OCI-LY7 (cell line): ENCODE measurements around the gene SERPINB13. TPM values are rescaled to one million over a fixed set of nuclear protein-coding genes. Genes with fewer than 3 reads are reported as not detected.

ENCODE experiments used
- BruUV-seq: library from RNA; stranded (reverse); fragments of 400-500 nt; replicated peaks from 2 replicates; lab custom pipeline; 2021; lab: Mats Ljungman, UMichigan
- CTCF ChIA-PET: fragments of 300-600 bp; sonication (Branson Sonifier 250); formaldehyde crosslinking; loops from one replicate; lab custom pipeline; 2022; ENCODE audit warnings: antibody characterized with exemption; ENCODE audit not compliant: unreplicated experiment; lab: Charles Lee
- POLR2A ChIA-PET: fragments of 300-600 bp; sonication (Branson Sonifier 250); formaldehyde crosslinking; loops from one replicate; lab custom pipeline; 2022; ENCODE audit warnings: antibody characterized with exemption; lab: Charles Lee
- DNase-seq: peaks from one replicate; pipeline ENCODE4 v3.0.0-alpha.2; 2015; ENCODE audit warnings: low spot score
- H2AFZ ChIP-seq: fragments of 200-600 bp; sonication (generic), shearing (Covaris generic); 2 replicates; pipeline ENCODE4 v1.6.1; 2014; ENCODE audit warnings: mild to moderate bottlenecking, antibody characterized with exemption, low read length, moderate library complexity
- H3K27ac ChIP-seq: fragments of 200-600 bp; sonication (generic); 2 replicates; pipeline ENCODE4 v1.5.1; 2014; ENCODE audit warnings: mixed run types, low read depth, mild to moderate bottlenecking, moderate library complexity, low read length, inconsistent platforms; ENCODE audit not compliant: poor library complexity, severe bottlenecking
- H3K36me3 ChIP-seq: fragments of 200-600 bp; sonication (generic); 2 replicates; pipeline ENCODE4 v1.6.1; 2014; ENCODE audit warnings: mild to moderate bottlenecking, antibody characterized with exemption, low read length, moderate library complexity, mixed read lengths; ENCODE audit not compliant: insufficient read depth
- H3K4me1 ChIP-seq: fragments of 200-600 bp; sonication (generic); 2 replicates; pipeline ENCODE4 v1.5.1; 2014; ENCODE audit warnings: mild to moderate bottlenecking, low read length; ENCODE audit not compliant: insufficient read depth, poor library complexity, severe bottlenecking
- H3K4me2 ChIP-seq: fragments of 200-600 bp; sonication (generic); 2 replicates; pipeline ENCODE4 v1.6.1; 2014; ENCODE audit warnings: mild to moderate bottlenecking, low read length
- H3K4me3 ChIP-seq: fragments of 200-600 bp; sonication (generic); 2 replicates; pipeline ENCODE4 v1.5.1; 2014; ENCODE audit warnings: mild to moderate bottlenecking, low read depth, low read length; ENCODE audit not compliant: poor library complexity, severe bottlenecking
- H3K79me2 ChIP-seq: fragments of 200-600 bp; sonication (generic); 2 replicates; pipeline ENCODE4 v1.6.1; 2016; ENCODE audit warnings: low read depth, mild to moderate bottlenecking, low read length, moderate library complexity, mixed read lengths; ENCODE audit not compliant: insufficient read depth
- H3K9me2 ChIP-seq: fragments of 200-600 bp; sonication (generic); 2 replicates; pipeline ENCODE4 v1.6.1; 2016; ENCODE audit warnings: mild to moderate bottlenecking, low read length, mixed read lengths; ENCODE audit not compliant: insufficient read depth
- H3K9me3 ChIP-seq: fragments of 200-600 bp; sonication (generic); 2 replicates; pipeline ENCODE4 v1.6.1; 2014; ENCODE audit warnings: mild to moderate bottlenecking, mixed run types, low read length, mixed read lengths
- H4K20me1 ChIP-seq: fragments of 200-600 bp; sonication (generic); 2 replicates; pipeline ENCODE4 v1.6.1; 2014; ENCODE audit warnings: mild to moderate bottlenecking, antibody characterized with exemption, low read length, moderate library complexity, mixed read lengths; ENCODE audit not compliant: insufficient read depth
- CTCF ChIP-seq: fragments of 200-600 bp; sonication (generic); conservative IDR thresholded peaks from 2 replicates; pipeline ENCODE4 v1.5.1; 2014; ENCODE audit warnings: mild to moderate bottlenecking, antibody characterized with exemption, low read length, moderate library complexity, mixed read lengths
- EZH2phosphoT487 ChIP-seq: fragments of 200-600 bp; sonication (generic); IDR thresholded peaks from 2 replicates; pipeline ENCODE4 v1.6.1; 2018; ENCODE audit warnings: low read depth, borderline replicate concordance, mild to moderate bottlenecking, mixed run types, antibody characterized with exemption, low read length, moderate library complexity, mixed read lengths
- intact Hi-C: fragments of 100-400 bp; cut with micrococcal nuclease; formaldehyde crosslinking; loops from one replicate; pipeline ENCODE4 v1.10.0; 2022; ENCODE audit not compliant: unreplicated experiment
- total RNA-seq, 2 experiments: library from RNA; depleted of rRNA in 1 of 2; stranded (reverse); fragments of >200 nt in 1 of 2; shearing (Covaris generic) in 1 of 2; gene quantifications; 2 replicates each; pipeline ENCODE4 v1.2.3, GENCODE V29; 2014 to 2022

SERPINB13 gene
- total RNA-seq, 2 experiments from 2014 or later, result not detected

GRCh38 chr18:63559567-63560491 lies 27.3 kb upstream of the SERPINB13 start:
- BruUV-seq, result no TSS peak
- DNase-seq, result no peak
- POLR2A ChIA-PET, result no interaction called here
- intact Hi-C loops, result no loop called here
- Histone ChIP-seq H3K27ac (no peak overlapping the region), H3K4me2 (no peak overlapping the region), H3K4me1 (peaks cover 19% of the 10 kb centered on the region), H2AFZ (no peak overlapping the region), H3K36me3 (no peaks in the 10 kb centered on the region), H3K4me3 (no peak overlapping the region), H3K9me2 (no peaks in the 10 kb centered on the region), H3K9me3 (no peaks in the 10 kb centered on the region), H3K79me2 (no peaks in the 10 kb centered on the region), H4K20me1 (no peaks in the 10 kb centered on the region)
- TF ChIP-seq CTCF (no peak), EZH2phosphoT487 (no peak)
- CTCF ChIA-PET, result no interaction called here

- H3K4me2 ChIP-seq, result peak overlapping the region; percentile 64
- no peaks in the 10 kb centered on the region for H3K36me3 ChIP-seq
- intact Hi-C loops, result no loop called here
- no peaks in the 10 kb centered on the region for H3K79me2 ChIP-seq
- POLR2A ChIA-PET, result interaction anchor here (0.9 kb wide), 1 partner anchor 700 kb away, joined by 3 read pairs; no protein-coding TSS in a partner anchor
- H3K27ac ChIP-seq, result peak overlapping the region; percentile 43
- H2AFZ ChIP-seq, result peak overlapping the region; percentile 96; the same call in 1 of the 2 replicates
- DNase-seq, result peak; percentile 31
- peaks cover 19% of the 10 kb centered on the region for H3K4me1 ChIP-seq
- H3K9me2 ChIP-seq, result no peaks in the 10 kb centered on the region
- CTCF ChIA-PET, result no interaction called here
- no peaks in the 10 kb centered on the region for H4K20me1 ChIP-seq
- TF ChIP-seq EZH2phosphoT487 (no peak), CTCF (no peak)
- no TSS peak for BruUV-seq
- peak overlapping the region; percentile 31 for H3K4me3 ChIP-seq
- no peaks in the 10 kb centered on the region for H3K9me3 ChIP-seq
Observed at GRCh38 chr18:63562284-63562683, 24.9 kb upstream of the SERPINB13 start.

GRCh38 chr18:63564021-63564420 lies 23.1 kb upstream of the SERPINB13 start:
- Histone ChIP-seq H3K4me1 (peaks cover 19% of the 10 kb centered on the region), H4K20me1 (no peaks in the 10 kb centered on the region), H3K9me2 (no peaks in the 10 kb centered on the region), H2AFZ (no peak overlapping the region), H3K79me2 (no peaks in the 10 kb centered on the region), H3K4me3 (no peak overlapping the region), H3K36me3 (no peaks in the 10 kb centered on the region), H3K27ac (no peak overlapping the region), H3K4me2 (no peak overlapping the region), H3K9me3 (no peaks in the 10 kb centered on the region)
- ChIA-PET CTCF (no interaction called here), POLR2A (no interaction called here)
- DNase-seq, result no peak
- intact Hi-C loops, result no loop called here
- TF ChIP-seq CTCF (no peak), EZH2phosphoT487 (no peak)
- BruUV-seq, result no TSS peak
